Gastrocnemius medialis (tissue), 4 donors: ENCODE results near the gene APAF1. TPM values are rescaled to one million over a fixed set of nuclear protein-coding genes. Genes with fewer than 3 reads are reported as not detected.

Experiments
- ATAC-seq, 2 donors: fragments of 150-250 bp; one replicate each; pipeline ENCODE4 v1.9.1; 2016
- DNase-seq, 2 donors: peaks; one replicate each; pipeline ENCODE4 v3.0.0-alpha.2; 2019
- H3K27ac ChIP-seq, 4 donors: fragments of 200-600 bp; sonication (generic); 1 replicate in 1 of 4; 2 replicates in 3 of 4; pipeline ENCODE4 v1.5.1; 2016 to 2018; ENCODE audit warnings: mild to moderate bottlenecking in 2 of 4, moderate library complexity in 1 of 4
- H3K27me3 ChIP-seq, 3 donors: fragments of 200-600 bp; sonication (generic) in 2 of 3; 1 replicate in 1 of 3; 2 replicates in 2 of 3; pipeline versions ENCODE4 v1.5.1 to v1.6.0; 2016 to 2019; ENCODE audit warnings: mild to moderate bottlenecking in 1 of 3, moderate library complexity in 1 of 3
- H3K36me3 ChIP-seq, 2 donors: fragments of 200-600 bp; sonication (generic) in 1 of 2; one replicate each; pipeline ENCODE4 v1.5.1; 2017 to 2018
- H3K4me1 ChIP-seq, 2 donors: fragments of 200-600 bp; sonication (generic) in 1 of 2; one replicate each; pipeline ENCODE4 v1.5.1; 2016 to 2017; ENCODE audit warnings: mild to moderate bottlenecking in 2 of 2
- H3K4me3 ChIP-seq, 4 donors: fragments of 200-600 bp; sonication (generic) in 3 of 4; 1 replicate in 1 of 4; 2 replicates in 3 of 4; pipeline ENCODE4 v1.5.1; 2016 to 2019; ENCODE audit warnings: mild to moderate bottlenecking in 2 of 4
- H3K9me3 ChIP-seq, 3 donors: fragments of 200-600 bp; sonication (generic) in 2 of 3; 1 replicate in 1 of 3; 2 replicates in 2 of 3; pipeline ENCODE4 v1.5.1; 2016 to 2019
- CTCF ChIP-seq, 5 experiments: fragments of 450-650 bp in 3 of 5; fragments of 200-600 bp in 2 of 5; sonication (generic) in 2 of 5; IDR thresholded peaks in 4 of 5; conservative IDR thresholded peaks in 1 of 5; 1 replicate in 4 of 5; 2 replicates in 1 of 5; pipeline ENCODE4 v1.5.1; 2016 to 2019; ENCODE audit warnings: antibody characterized with exemption in 5 of 5, mild to moderate bottlenecking in 3 of 5, moderate library complexity in 3 of 5
- POLR2A ChIP-seq, 2 donors: fragments of 450-650 bp; IDR thresholded peaks; one replicate each; pipeline ENCODE4 v1.6.1; 2017; ENCODE audit warnings: antibody characterized with exemption in 2 of 2, mild to moderate bottlenecking in 2 of 2, moderate library complexity in 2 of 2
- in situ Hi-C, 4 donors: fragments of 200-750 bp; cut with MboI; loops; one replicate each; pipeline versions ENCODE4 v1.15.0 to v1.8.0; 2017; ENCODE audit warnings: low sequenced_read_pairs in 4 of 4
- intact Hi-C: fragments of 100-400 bp; cut with DNase I; formaldehyde crosslinking; loops from one replicate; pipeline ENCODE4 v1.15.1; 2023; ENCODE audit warnings: low total_unique reads
- total RNA-seq, 4 donors: library from RNA; depleted of rRNA; stranded (reverse); fragments of >200 nt; gene quantifications; one replicate each; pipeline versions ENCODE4 v1.1.0 to v1.2.3, GENCODE V29; 2016

The APAF1 gene
- total RNA-seq, 4 donors from 2014 or later = 5.8 to 11.5 (median 7.0) TPM

- ATAC-seq = no peak
- Histone ChIP-seq H3K4me1 (no peaks in the 10 kb centered on the region), H3K27ac (no peak overlapping the region), H3K36me3 (peaks cover 0 to 21% of the 10 kb centered on the region in 2 donors), H3K27me3 (no peaks in the 10 kb centered on the region), H3K4me3 (no peak overlapping the region), H3K9me3 (no peaks in the 10 kb centered on the region)
- DNase-seq = no peak
- in situ Hi-C loops = loop anchor here in 1 of 4 donors (25.0 kb wide), 2 partner anchors 103 to 253 kb away; no protein-coding TSS in a partner anchor
- TF ChIP-seq POLR2A (IDR thresholded peaks at IDR 0.05) (no peak), CTCF (IDR thresholded peaks at IDR 0.05 in 4 of 5, conservative IDR thresholded peaks at IDR 0.05 in 1 of 5) (no peak)
- intact Hi-C loops = no loop called here
Observed at GRCh38 chr12:98733667-98734350, 88.7 kb downstream of the APAF1 start.

- H3K36me3 ChIP-seq = peaks cover 0 to 14% of the 10 kb centered on the region in 2 donors
- intact Hi-C loops = no loop called here
Observed at GRCh38 chr12:98735821-98736220, 90.7 kb downstream of the APAF1 start.

GRCh38 chr12:98736352-98737321, 91.5 kb downstream of the APAF1 start:
- TF ChIP-seq CTCF (IDR thresholded peaks at IDR 0.05 in 4 of 5, conservative IDR thresholded peaks at IDR 0.05 in 1 of 5) = no peak
- no peak for TF ChIP-seq POLR2A (IDR thresholded peaks at IDR 0.05)
- in situ Hi-C loops (loop anchor here in 1 of 4 donors (25.0 kb wide), 2 partner anchors 101 to 251 kb away; no protein-coding TSS in a partner anchor), intact Hi-C loops (no loop called here)
- H3K36me3 ChIP-seq = peaks cover 0 to 8% of the 10 kb centered on the region in 2 donors
- DNase-seq = no peak
- H3K27me3 ChIP-seq = no peaks in the 10 kb centered on the region
- H3K9me3 ChIP-seq = no peaks in the 10 kb centered on the region
- no peak overlapping the region for H3K27ac ChIP-seq
- H3K4me1 ChIP-seq = no peaks in the 10 kb centered on the region
- ATAC-seq = no peak
- no peak overlapping the region for H3K4me3 ChIP-seq

More at GRCh38 chr12:98735821-98736220, 90.7 kb downstream of the APAF1 start:
- H3K9me3 ChIP-seq = no peaks in the 10 kb centered on the region
- H3K27me3 ChIP-seq = no peaks in the 10 kb centered on the region
- no peak for ATAC-seq
- in situ Hi-C loops = loop anchor here in 1 of 4 donors (25.0 kb wide), 2 partner anchors 101 to 251 kb away; no protein-coding TSS in a partner anchor
- no peak for TF ChIP-seq POLR2A (IDR thresholded peaks at IDR 0.05)
- no peak for TF ChIP-seq CTCF (IDR thresholded peaks at IDR 0.05 in 4 of 5, conservative IDR thresholded peaks at IDR 0.05 in 1 of 5)
- no peak overlapping the region for H3K4me3 ChIP-seq
- no peak overlapping the region for H3K27ac ChIP-seq
- DNase-seq = no peak
- no peaks in the 10 kb centered on the region for H3K4me1 ChIP-seq

GRCh38 chr12:98737322-98737712, 92.2 kb downstream of the APAF1 start:
- in situ Hi-C loops = loop anchor here in 1 of 4 donors (25.0 kb wide), 2 partner anchors 100 to 250 kb away; no protein-coding TSS in a partner anchor
- peaks cover 0 to 1% of the 10 kb centered on the region in 2 donors for H3K36me3 ChIP-seq
- H3K27me3 ChIP-seq = no peaks in the 10 kb centered on the region
- ATAC-seq (no peak), DNase-seq (no peak)
- H3K27ac ChIP-seq = no peak overlapping the region
- TF ChIP-seq CTCF (IDR thresholded peaks at IDR 0.05 in 4 of 5, conservative IDR thresholded peaks at IDR 0.05 in 1 of 5) = no peak
- no peak for TF ChIP-seq POLR2A (IDR thresholded peaks at IDR 0.05)
- intact Hi-C loops = no loop called here
- no peaks in the 10 kb centered on the region for H3K9me3 ChIP-seq
- no peak overlapping the region for H3K4me3 ChIP-seq
- no peaks in the 10 kb centered on the region for H3K4me1 ChIP-seq
